Transverse colon (tissue), 4 donors: ENCODE measurements around the gene CPEB1.

ENCODE experiments used
- POLR2A ChIP-seq: fragments of 450-650 bp; IDR thresholded peaks from one replicate; pipeline ENCODE4 v1.6.1; 2016; ENCODE audit warnings: antibody characterized with exemption, mild to moderate bottlenecking, moderate library complexity
- POLR2AphosphoS5 ChIP-seq, 3 donors: sonication (generic); formaldehyde crosslinking; IDR thresholded peaks; one replicate each; pipeline ENCODE4 v1.6.1; 2016; ENCODE audit warnings: antibody characterized with exemption in 3 of 3
- TF ChIP-seq, protein P1 (sequence below), 5 experiments: fragments of 200-600 bp in 3 of 5; fragments of 450-650 bp in 2 of 5; sonication (generic) in 3 of 5; IDR thresholded peaks; 1 replicate in 2 of 5; 2 replicates in 3 of 5; pipeline ENCODE4 v1.5.1; 2016 to 2017; ENCODE audit warnings: antibody characterized with exemption in 5 of 5, inconsistent platforms in 3 of 5, mild to moderate bottlenecking in 2 of 5, moderate library complexity in 1 of 5

DNA sequence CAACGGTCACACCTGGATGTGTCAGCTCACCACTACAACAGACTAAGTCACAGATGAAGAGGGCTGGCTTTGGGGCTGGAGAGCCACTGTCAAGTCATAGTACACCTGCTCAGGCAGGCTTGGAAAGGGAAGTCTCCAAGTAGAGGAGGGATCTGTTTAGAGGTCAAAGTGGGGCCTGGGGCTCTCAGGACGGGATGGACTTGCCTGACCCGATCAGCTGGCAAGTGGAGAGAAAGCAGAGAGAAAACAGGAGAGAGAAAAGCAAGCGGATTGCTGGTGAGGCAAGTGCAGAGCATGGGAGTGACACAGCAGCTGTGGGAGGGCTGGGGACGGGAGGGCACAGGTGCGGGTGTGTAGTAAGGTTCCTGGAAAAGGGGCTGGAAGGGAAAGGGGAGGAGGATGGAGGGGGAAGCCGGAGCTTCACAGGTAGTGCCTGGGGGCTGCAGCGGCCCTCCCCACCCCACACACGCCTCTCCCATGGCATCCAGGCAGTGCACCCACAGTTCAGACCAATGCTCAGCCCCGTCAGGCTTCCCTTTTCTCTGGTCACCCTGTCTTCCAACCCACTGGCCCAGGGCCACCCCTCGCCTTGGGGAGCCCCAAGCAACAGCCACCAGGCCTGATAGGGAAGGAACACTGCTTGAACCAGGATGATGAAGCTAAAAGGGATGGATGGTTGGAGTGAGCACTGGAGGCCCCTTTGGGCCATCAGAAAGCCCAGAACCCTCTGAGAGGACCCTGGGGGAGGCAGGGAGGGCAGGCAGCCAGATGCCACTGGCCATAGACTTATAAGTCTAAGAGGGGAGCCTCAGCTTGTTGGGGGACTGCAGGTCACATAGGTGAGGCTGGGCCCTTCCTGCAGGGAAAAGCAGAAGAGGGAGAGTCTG is 115.4 kb downstream of the CPEB1 start:
- TF ChIP-seq POLR2A, result no peak
- TF ChIP-seq, protein P1, sequence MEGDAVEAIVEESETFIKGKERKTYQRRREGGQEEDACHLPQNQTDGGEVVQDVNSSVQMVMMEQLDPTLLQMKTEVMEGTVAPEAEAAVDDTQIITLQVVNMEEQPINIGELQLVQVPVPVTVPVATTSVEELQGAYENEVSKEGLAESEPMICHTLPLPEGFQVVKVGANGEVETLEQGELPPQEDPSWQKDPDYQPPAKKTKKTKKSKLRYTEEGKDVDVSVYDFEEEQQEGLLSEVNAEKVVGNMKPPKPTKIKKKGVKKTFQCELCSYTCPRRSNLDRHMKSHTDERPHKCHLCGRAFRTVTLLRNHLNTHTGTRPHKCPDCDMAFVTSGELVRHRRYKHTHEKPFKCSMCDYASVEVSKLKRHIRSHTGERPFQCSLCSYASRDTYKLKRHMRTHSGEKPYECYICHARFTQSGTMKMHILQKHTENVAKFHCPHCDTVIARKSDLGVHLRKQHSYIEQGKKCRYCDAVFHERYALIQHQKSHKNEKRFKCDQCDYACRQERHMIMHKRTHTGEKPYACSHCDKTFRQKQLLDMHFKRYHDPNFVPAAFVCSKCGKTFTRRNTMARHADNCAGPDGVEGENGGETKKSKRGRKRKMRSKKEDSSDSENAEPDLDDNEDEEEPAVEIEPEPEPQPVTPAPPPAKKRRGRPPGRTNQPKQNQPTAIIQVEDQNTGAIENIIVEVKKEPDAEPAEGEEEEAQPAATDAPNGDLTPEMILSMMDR (IDR thresholded peaks at IDR 0.05), result no peak
- no peak for TF ChIP-seq POLR2AphosphoS5 (IDR thresholded peaks at IDR 0.05)
